ENCODE results near the gene HAPLN2.

The HAPLN2 gene

GRCh38 chr1:156664767-156665411 is 45.7 kb downstream of the HAPLN2 start:
- DNase-seq = no peak

DNA sequence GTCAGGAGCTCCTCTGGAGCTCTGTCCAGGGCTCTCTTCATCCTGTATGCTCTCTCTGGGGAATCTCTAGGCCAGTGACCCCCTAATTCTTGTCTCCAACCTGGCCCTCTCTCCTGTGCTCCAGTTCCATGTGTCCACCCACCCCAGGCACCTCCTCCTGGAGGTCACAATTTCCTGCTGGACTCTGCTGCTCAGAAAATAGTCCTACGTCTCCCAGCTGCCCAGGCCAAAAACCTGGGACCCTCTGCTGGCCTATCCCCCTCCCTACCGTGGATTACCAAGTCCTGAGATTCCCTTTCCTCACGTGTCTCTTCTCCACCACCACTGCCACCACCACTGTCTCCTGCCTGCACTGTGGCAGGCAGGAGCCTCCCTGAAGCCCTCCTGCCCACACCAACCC is 46.3 kb downstream of the HAPLN2 start:
- no peak for DNase-seq

DNA sequence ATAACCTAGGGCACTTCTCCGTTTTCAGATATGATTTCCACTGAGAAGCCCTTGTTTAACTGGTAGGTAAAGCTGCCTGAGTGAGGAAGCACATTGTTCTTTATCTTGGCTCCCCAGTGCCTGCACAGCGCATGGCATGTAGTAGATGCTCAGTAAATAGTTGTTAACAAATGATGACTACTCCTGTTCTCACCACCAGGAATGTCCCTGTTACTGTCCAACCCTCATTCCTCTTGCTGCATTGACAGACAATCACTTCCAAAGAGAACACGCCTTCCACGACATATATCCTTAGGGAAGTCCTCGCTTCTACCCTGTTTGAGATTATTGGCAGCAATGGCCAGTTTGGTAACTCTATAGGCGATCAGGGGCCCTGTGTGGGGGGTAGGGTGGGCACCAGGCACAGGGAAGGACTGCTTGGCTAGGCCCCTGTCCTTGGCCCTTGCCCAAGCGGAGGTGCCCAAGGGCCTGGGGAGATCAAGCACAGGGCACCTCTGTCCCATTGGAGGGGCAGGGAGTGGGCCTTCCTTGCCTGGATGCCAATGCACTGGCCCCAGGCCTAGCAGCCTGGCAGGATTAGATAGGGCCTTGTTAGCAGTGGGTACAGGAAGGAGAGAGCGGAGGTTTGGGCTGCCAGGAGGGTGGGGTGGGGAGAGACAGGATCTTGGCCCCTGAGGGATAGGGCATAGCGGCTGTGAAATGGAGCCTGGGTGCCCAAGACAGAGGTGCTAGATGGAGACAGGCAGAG is 47.8 kb downstream of the HAPLN2 start:
- no peak for DNase-seq

GRCh38 chr1:156667610-156667967 is 48.4 kb downstream of the HAPLN2 start:
- DNase-seq = no peak

DNA sequence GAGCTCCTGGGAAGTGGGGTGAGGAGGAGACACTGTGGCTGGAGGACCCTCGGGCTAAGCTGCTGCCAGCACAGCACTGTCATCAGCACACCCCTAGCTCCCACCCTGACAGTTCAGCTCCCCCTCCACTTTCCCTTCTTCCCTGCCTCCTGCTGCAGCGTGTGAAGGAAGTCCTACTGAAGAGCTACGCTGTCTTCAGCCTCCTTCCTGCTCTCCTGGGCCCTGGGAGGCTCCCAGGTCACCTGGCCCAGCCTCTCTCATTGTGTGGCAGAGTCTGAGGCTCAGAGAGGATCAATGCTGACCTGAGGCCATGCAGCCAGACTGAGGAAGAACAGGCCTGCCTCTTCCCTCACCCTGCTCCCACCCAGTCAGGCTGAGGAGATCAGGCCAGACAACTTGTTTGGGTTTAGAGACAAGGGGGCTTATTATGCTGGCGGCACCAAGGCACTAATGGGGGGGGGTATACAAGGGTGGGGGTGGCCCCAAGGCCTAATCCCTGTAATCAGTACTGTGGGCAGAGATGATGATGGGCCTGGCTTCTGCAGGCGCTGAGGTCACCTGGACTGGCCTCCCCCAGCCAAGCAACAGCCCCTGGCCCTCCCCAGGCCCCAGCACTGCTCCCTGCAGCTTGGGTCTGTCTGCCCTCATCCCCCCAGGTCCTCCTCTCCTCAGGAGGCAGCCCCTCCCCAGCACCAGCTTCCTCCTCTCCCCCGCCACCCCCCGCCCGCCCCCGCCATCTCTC is 48.9 kb downstream of the HAPLN2 start:
- DNase-seq = no peak

DNA sequence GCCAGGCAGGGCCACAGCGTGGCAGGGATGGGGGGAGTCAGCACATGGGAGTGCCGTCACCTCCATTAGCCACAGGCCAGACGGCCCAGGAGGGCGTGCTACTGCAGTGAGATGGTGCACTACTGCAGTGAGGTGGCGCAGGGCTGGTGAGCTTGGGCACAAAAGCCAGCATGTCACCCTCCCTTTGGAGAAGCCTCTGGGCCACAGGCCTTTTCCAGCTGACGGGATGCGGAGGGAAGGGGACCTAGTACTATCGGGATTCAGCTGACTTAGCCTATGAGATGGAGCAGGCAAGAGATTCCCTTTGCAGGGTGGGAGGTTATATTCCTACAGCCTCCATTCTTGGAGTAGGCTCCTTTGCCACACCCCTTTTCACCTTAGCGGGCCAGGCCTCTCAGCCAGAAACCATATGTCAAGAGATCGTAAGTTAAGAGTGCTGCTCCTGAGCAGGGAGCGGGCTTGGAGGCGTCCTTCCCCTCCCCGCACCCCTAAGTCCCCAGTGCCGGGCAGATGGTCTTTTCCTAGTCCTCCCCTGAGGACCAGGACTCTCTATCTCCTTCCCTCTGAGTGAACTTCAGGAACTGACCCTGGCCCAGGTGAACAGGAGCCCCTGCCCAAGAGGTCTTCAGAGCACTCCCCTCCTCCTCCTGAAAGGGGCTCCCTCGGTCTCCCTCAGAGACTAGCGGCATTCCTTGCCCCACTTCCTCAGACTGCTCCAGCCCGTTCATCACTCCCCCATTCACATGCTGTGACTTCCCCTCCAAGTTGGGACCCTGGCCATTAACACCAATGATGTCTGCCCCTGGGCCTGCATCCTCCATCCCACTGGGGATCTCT is 49.8 kb downstream of the HAPLN2 start:
- no peak for DNase-seq

DNA sequence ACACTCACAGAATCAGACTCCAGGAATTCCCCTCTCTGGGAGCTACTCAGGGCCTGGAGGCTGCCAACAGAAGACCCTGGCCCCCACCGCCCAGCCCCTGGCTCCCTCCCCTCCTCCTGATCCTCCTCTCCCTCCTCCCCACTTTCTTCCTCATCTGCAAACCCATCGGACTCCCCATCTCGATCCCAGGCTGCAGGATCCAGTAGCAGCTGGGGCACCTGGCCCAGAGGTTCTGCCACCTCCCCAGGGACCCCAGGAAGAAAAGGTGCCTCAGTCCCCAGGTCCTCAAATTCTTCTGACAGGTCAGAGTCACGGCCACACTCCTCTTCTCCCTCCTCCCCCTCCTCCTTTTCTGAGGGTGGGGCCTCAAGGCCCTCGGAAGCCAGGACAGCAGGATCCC is 50.6 kb downstream of the HAPLN2 start:
- DNase-seq = no peak

DNA sequence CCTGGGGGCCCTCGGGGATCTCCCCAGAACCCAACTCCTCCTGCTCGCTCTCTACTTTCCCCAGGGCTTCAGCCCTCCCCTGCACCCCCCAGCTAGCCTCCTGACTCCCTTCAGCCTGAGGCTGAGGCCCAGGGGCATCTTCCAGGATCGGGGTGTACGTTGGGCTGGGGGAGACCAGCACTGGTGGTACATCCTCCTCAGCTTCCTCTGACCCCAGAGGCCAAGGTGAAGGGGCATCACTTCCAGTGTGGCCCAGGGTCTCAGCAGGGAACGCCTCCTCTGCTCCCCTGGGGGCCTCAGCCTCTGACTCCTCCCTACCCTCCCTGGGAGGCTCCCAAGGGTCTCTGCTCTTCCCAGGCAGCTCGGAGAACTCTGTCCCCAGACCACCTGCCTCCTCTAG is 51.1 kb downstream of the HAPLN2 start:
- no peak for DNase-seq

DNA sequence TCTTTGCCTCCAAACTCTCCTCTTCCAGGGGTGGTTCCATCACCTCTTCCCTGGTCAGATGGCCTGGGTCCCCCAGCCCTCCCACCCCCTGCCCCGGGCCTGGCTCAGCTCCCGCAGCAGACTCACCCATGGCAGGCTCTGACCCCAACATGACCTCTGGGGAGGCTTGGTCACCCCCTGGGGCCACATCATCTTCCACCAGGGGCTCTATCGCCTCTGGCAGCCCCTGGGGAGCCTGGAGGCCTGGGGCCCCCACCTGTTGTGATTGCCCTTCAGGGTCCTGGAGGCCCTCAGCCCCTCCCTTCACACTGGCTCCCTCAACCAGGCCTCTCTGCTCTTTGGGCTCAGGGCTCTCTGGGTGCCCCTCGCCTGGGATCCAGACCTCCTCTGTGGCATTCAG is 51.6 kb downstream of the HAPLN2 start:
- no peak for DNase-seq

DNA sequence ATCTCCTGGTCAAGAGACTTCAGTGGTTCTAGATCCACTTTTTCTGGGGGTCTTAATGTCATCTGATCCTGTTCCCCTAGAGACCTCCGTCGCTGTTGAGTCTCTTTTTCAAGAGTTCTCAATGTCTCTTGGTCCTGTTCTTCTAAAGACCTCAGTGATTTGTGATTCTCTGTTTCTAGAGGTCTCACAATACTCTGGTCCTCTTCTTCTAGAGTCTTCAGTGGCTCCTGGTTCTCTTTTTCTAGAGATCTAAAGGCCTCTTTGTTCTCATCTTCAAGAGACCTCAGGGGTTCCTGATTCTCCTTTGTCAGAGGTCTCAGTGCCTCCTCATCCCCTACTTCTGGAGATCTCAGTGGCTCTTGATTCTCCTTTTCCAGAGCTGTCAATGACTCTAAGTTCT is 52.6 kb downstream of the HAPLN2 start:
- DNase-seq = no peak

- no peak for DNase-seq
Measured at GRCh38 chr1:156673387-156674121, 54.3 kb downstream of the HAPLN2 start.
